ENCODE measurements around the gene FSTL4.
"Not testable (repeated sequence)": the region's sequence is repeated elsewhere in the genome, so short reads cannot be mapped to it uniquely, and the experiment has no call there.

The FSTL4 gene

GRCh38 chr5:133202066-133202665 is 410.2 kb downstream of the FSTL4 start:
- no peak for DNase-seq

DNA sequence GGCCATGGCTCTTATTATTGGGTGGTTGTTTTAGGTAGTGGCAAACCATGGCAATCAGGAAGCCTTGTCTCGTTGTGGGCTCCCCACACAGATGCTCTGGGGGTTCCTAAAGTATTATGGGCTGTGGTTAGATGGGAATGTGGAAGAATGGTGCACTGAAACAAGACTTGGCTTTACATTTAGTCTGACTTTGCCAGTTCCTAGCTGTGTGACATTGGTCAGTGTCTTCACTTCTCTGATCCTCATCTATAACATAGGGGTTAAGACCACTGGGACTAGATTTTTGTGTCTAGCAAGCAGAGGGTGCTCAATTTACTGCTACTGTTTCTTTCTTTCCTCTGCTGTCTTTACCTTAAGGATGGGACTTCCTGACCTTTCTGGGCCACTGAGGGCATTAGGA is 411.0 kb downstream of the FSTL4 start:
- DNase-seq: no peak

GRCh38 chr5:133200256-133200655 is 412.1 kb downstream of the FSTL4 start:
- no peak for DNase-seq

DNA sequence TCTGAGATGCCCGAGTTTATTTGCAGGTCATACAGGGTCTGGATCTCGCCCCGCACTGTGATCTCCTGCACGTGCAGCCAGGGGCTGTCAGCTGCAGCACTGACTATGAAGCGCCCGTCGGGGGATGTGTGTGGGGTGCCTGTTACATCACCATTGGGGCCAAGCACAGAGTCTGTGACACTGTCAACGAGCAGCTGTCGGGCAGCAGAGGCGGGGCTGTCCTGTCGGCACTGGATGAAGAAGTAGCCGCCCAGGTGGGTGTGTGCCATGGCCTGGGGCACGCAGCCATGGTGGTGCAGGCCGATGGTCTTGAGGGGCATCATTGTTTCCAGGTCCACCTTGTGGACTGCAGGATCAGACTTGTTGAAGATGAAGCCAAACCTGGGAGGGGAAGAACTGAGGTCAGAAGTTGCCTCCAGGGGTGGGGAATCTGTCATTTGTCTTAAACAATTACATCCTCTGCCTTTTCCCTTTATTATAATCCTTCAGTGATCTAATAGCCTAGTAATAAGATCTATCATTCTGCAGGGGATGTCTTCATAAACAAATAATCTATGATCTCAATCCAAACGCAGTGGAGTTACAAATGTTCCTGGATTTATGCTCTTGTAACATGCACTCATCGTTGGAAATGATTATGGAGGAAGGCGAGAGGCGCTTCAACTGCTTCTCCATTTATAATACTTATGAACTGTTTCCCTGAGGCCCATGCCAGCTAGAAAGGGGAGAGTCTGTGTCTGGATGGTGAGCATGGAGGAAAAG is 412.7 kb downstream of the FSTL4 start:
- no peak for DNase-seq

DNA sequence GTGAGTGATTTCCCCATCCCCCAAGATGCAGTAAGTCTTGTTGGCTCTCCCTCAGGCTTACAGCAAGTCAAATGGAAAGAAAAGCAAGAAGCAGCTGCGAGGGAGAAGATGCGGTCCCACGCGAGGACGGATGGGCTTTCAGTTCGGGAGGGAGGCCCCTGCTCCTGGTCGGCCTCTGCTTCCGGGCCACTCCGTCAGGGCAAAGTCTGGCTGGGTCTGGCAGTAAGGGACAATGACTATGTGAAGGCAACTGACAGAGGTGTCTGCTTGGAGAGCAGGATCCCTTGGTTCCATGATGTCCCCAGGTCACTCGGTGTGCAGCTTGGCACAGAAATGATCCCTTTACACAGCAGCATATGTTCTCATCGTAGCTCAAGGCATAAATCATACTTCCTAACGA is 413.8 kb downstream of the FSTL4 start:
- DNase-seq: no peak

- DNase-seq: no peak
These were observed 415.8 kb downstream of the FSTL4 start for GRCh38 chr5:133196441-133197085.

DNA sequence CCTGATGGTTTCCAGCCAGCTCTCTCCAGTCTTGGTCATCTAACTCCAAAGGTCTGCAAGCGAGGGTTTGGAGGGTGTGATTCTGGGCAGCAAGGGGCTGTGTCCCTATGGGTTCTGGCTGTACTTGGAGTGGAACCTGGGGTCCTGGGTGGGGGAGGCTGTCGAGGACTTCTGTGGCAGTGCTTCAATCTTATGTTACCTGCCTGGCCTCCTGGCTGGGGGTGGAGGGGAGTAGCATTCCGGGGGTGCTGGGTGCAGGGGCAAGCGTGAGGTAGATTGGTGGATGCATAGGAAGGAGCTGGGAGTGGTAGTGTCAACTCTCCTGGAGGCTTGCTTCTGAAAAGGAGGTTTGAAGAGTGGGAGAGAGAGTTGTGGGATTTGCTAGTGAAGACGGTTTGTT is 417.1 kb downstream of the FSTL4 start:
- DNase-seq: no peak

GRCh38 chr5:133193794-133194193 is 418.5 kb downstream of the FSTL4 start:
- no peak for DNase-seq

DNA sequence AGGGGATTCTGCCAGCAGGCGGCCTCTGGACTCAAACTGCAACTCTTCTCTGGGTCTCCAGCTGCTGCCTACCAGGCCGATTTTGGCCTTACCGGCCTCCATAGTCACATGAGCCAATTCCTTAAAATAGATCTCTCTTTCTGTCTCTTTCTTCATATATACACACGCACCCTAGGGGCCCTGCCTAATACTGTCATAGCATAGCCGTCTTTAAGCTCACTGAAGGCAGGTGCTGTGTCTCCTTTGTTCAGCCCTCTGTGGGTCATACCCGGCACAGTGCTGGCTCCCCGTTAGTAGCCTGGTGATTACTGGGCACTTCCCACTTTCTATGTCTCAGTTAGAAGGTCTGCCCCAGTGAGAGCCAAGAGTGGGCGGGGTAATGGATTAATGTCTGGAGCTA is 419.6 kb downstream of the FSTL4 start:
- no peak for DNase-seq

- DNase-seq: no peak
These were observed 422.5 kb downstream of the FSTL4 start for GRCh38 chr5:133189881-133190280.

GRCh38 chr5:133179405-133179804 is 432.9 kb downstream of the FSTL4 start:
- no peak for DNase-seq

- not testable (repeated sequence) for DNase-seq
These were observed 441.5 kb downstream of the FSTL4 start for GRCh38 chr5:133170756-133171387.

DNA sequence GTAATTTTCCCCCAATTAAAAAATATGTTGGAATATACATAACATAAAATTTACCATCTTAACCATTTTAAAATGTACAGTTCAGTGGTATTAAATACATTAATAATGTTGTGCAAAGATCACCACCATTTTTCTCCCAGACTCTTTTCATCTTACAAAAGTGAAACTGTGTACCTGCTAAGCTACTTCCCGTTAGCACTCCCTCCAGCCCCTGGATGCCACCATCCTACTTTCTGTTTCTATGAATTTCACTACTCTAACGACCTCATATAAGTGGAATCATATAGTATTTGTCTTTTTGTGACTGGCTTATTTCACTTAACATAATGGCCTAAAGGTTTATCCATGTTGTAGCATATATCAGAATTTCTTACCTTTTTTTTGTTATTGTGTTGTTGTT is 447.6 kb downstream of the FSTL4 start:
- DNase-seq: no peak

DNA sequence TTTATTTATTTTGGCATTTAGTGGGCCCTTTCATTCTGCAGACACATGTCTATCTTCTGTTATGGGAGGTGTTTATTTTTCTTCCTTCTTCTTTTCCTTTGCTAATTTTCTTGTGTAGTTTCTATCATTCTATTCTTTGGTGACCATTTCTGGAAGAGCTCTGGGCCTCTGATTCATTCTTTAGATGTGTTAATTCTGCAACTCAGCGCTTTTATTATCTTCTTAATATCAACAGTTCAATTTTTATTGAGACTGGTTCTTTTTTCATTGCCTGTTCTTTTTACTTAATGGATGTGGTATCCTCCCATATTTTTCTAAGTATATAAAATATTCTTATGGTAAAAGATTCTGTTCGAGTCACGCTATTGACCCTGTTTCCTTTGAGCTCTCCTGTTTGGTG is 448.5 kb downstream of the FSTL4 start:
- DNase-seq: no peak

GRCh38 chr5:133159543-133159942 is 452.8 kb downstream of the FSTL4 start:
- DNase-seq: no peak

DNA sequence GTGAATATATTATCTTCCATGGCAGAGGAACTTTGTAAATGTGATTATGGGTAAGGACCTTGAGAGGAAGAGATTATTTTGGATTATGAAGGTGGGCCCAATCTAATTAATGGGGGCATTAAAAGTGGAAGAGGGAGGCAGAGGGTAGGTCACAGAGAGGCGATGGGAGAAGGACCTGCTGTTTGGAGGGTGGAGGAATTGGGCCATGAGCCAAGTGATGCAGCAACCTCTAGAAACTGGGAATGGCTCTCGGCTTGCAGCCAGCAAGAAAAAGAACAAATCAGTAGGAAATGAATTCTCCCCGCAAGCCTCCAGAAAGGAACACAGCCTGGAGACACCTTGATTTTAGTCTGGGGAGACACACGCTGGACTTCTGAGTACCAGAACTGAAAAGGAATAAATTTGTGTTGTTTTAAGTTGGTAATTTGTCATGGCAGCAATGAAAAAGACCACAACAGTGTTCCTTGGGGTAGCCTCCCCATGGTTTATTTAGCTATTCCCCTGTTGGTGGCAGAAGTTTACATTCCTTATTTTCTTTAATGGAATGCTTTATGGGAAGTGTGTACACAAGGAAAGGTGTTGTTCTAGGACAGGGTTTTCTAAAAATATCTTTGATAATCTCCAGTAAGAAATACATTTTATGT is 456.9 kb downstream of the FSTL4 start:
- DNase-seq: no peak

DNA sequence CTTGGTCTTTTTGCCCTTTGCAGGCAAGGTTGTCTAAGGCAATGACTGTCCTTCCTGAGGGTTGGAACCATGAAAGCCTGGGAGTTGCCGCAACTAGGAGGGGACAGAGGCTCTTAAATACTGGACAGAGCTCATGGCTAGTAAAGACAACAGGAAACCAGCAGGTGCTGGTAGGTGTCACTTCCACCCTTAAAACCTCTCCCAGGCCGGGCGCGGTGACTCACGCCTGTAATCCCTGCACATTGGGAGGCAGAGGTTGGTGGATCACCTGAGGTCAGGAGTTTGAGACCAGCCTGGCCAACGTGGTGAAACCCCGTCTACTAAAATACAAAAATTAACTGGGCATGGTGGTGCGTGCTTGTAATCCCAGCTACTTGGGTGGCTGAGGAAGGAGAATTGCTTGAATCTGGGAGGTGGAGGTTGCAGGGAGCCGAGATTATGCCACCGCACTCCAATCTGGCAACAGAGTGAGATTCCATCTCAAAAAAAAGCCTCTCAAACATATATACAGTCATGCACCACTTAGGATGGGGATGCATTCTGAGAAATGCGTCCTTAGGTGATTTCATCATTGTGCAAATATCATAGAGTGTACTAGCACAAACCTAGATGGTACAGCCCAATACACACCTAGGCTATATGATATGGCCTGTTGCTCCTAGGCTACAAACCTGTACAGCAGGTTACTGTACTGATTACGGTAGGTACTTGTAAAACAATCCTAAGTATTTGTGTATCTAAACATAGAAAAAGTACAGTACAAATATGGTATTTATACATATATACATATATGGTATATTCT is 457.9 kb downstream of the FSTL4 start:
- no peak for DNase-seq

DNA sequence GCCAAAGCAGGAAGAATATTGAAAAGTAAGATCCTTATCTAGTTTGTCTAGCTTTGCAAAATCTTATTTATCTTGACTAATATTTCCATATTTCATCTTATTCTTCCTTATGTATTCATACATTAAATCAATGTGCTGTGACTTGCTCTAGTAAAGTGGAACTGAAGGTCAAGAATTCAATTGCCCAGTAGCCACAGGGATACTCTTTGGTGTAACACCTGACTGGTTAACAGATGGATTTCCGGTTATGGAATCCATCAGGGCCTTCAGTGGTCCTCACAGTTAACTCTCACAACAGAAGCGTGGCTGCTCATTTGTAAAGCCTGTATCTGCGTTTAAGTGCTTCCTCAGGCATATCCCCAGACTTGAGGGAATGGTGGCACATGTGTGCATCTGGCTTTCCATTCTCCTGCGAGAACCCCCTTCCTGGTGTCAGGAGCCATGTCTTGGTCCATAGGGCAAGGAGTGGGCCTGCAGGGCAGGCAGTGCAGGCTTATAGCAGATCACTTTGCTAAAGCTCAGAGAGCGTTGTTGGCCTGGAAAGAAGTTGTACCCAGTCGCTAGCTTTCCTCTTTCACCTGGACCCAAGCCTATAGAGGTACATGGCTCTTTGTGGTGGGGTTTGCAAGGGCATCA is 461.3 kb downstream of the FSTL4 start:
- DNase-seq: no peak

- no peak for DNase-seq
These were observed 463.0 kb downstream of the FSTL4 start for GRCh38 chr5:133149345-133149744.

GRCh38 chr5:133147815-133148567 is 464.4 kb downstream of the FSTL4 start:
- DNase-seq: no peak

DNA sequence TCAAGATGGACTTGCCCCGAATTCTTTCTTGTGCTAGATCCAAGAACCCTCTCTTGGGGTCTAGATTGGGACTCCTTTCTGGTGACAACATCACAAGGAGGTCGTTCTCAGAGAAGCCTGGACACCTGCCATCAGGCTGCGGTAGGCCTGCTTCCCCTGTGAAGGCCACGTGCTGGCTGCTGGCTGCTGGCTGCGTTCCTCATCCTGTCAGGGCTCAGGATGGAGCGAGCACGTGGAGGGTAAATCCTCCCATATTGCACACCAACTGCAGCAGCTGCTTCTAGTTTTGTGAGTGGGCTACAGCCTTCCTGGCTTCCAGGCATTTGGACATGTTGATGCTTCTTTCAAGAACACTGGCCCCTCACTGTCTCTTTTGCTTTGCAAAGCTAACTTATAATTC is 464.9 kb downstream of the FSTL4 start:
- DNase-seq: no peak
